Memory B cell (primary cell): Measurements from ENCODE around the gene CDC42BPG.

Source experiments
- ATAC-seq: fragments of 150-1000 bp; cut with Tn5 transposase; 2 replicates; pipeline ENCODE4 v1.10.0; 2021; ENCODE audit warnings: low read depth, mild to moderate bottlenecking, moderate library complexity
- DNase-seq, 2 donors: peaks; one replicate each; pipeline ENCODE4 v3.0.0; 2022; ENCODE audit warnings: low spot score in 2 of 2
- H3K27ac Mint-ChIP-seq: one replicate; pipeline ENCODE4 v1.8.0; 2022; ENCODE audit warnings: mild to moderate bottlenecking, moderate library complexity, mixed read lengths
- H3K27me3 Mint-ChIP-seq: one replicate; pipeline ENCODE4 v1.8.0; 2022; ENCODE audit warnings: mixed read lengths
- H3K36me3 Mint-ChIP-seq: one replicate; pipeline ENCODE4 v1.8.0; 2022; ENCODE audit warnings: mild to moderate bottlenecking, mixed read lengths
- H3K4me1 Mint-ChIP-seq: one replicate; pipeline ENCODE4 v1.8.0; 2022; ENCODE audit warnings: mixed read lengths
- H3K4me3 Mint-ChIP-seq: one replicate; pipeline ENCODE4 v1.8.0; 2022; ENCODE audit warnings: mild to moderate bottlenecking, moderate library complexity, mixed read lengths
- H3K9me3 Mint-ChIP-seq: one replicate; pipeline ENCODE4 v1.8.0; 2022; ENCODE audit warnings: mixed read lengths

The CDC42BPG gene

DNA sequence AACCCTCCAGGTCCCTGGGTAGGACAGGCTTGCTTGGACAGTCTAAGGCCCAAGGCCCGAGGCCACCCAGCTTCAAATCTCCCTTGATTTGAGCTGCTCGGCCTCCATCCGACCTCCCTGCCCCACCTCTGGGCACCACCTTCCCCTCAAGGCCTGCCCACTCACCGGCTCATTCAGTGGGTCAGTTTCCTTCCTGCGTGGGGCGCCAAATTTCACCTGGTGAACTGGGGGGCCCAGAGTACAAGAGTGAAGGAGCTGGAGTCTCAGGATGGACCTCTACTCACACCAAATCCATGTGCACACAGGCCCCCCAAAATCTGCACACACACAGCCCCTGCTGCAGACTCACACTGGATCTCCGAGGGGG, 45.2 kb downstream of the CDC42BPG start:
- ATAC-seq (no peak), DNase-seq (no peak)
- H3K4me3 Mint-ChIP-seq, result peak overlapping the region; percentile 77
- no peaks in the 10 kb centered on the region for H3K27me3 Mint-ChIP-seq
- H3K27ac Mint-ChIP-seq, result peak overlapping the region; percentile 86
- peaks cover 41% of the 10 kb centered on the region for H3K4me1 Mint-ChIP-seq
- no peaks in the 10 kb centered on the region for H3K9me3 Mint-ChIP-seq
- peaks cover 18% of the 10 kb centered on the region for H3K36me3 Mint-ChIP-seq

GRCh38 chr11:64796757-64797541, 47.5 kb downstream of the CDC42BPG start:
- Mint-ChIP-seq H3K36me3 (peaks cover 22% of the 10 kb centered on the region), H3K4me1 (peaks cover 38% of the 10 kb centered on the region), H3K9me3 (no peaks in the 10 kb centered on the region), H3K27ac (no peak overlapping the region), H3K27me3 (no peaks in the 10 kb centered on the region), H3K4me3 (no peak overlapping the region)
- DNase-seq (no peak), ATAC-seq (no peak)

DNA sequence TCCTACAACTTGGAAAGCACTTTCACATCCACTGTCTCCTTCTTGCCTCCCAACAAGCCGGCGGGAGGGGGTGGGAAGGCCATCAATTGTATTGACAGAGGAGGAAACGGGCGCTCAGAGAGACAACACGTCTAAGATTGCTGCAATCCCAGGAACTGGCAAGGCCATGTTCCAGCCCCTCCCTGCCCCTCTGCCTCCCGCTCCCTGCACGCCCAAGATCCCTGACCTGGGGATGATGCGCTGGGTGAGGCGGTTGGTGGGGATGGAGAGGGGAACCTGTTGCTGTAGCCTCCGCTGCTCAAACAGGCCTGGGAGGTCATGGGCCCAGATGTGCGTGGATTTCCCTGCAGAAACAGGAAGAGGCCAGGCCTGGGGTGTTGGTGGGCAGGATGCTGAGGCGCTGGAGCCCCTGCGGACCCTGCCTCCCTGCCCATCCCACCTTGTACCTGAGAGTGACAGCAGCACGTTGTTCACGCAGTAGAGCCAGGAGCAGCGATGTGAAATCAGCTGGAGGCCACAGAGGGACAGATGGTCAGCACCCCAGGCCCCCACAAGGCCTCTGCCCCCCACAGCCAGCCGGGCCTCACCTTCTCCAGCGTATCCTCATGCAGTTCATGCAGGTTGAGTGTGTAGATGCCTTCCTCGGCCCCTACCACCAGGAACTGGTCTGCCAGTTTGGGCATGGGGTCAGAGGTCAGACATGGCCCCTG, 48.3 kb downstream of the CDC42BPG start:
- Mint-ChIP-seq H3K4me3 (no peak overlapping the region), H3K36me3 (peaks cover 22% of the 10 kb centered on the region), H3K9me3 (no peaks in the 10 kb centered on the region), H3K27me3 (no peaks in the 10 kb centered on the region), H3K4me1 (peaks cover 31% of the 10 kb centered on the region), H3K27ac (no peak overlapping the region)
- no peak for DNase-seq
- ATAC-seq, result no peak

- H3K4me1 Mint-ChIP-seq, result peaks cover 23% of the 10 kb centered on the region
- H3K4me3 Mint-ChIP-seq, result no peak overlapping the region
- H3K9me3 Mint-ChIP-seq, result no peaks in the 10 kb centered on the region
- H3K36me3 Mint-ChIP-seq, result peaks cover 25% of the 10 kb centered on the region
- DNase-seq (no peak), ATAC-seq (no peak)
- no peaks in the 10 kb centered on the region for H3K27me3 Mint-ChIP-seq
- H3K27ac Mint-ChIP-seq, result peak overlapping the region; percentile 17
Observed at GRCh38 chr11:64794526-64794925, 49.9 kb downstream of the CDC42BPG start.

- DNase-seq, result no peak
- Mint-ChIP-seq H3K36me3 (peaks cover 18% of the 10 kb centered on the region), H3K9me3 (no peaks in the 10 kb centered on the region), H3K27ac (peak overlapping the region; percentile 78), H3K4me3 (no peak overlapping the region), H3K4me1 (peaks cover 16% of the 10 kb centered on the region), H3K27me3 (no peaks in the 10 kb centered on the region)
- ATAC-seq, result no peak
Observed at GRCh38 chr11:64793271-64794160, 50.9 kb downstream of the CDC42BPG start.

DNA sequence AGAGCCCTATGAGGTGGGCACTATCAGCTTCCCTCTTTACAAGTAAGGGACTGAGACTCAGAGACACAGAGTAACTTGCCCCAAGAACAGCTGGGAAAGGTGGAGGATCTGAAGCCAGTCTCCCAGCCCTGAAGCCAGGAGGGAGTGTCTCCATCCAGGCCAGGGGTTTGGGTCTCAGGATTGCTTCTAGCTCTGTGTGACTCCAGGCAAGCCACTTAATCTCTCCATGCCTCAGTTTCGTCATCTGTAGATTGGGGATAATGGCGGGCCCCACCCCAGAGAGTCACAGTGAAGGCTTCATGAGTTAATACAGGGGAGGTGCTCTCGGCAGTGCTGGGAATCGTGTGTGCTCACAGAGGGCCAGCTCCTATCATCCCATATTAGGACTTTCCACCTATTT, 52.0 kb downstream of the CDC42BPG start:
- DNase-seq, result no peak
- Mint-ChIP-seq H3K36me3 (peaks cover 18% of the 10 kb centered on the region), H3K9me3 (no peaks in the 10 kb centered on the region), H3K27ac (no peak overlapping the region), H3K4me1 (peaks cover 19% of the 10 kb centered on the region), H3K4me3 (no peak overlapping the region), H3K27me3 (no peaks in the 10 kb centered on the region)
- ATAC-seq, result no peak

- no peak overlapping the region for H3K27ac Mint-ChIP-seq
- H3K27me3 Mint-ChIP-seq, result no peaks in the 10 kb centered on the region
- no peak for ATAC-seq
- H3K9me3 Mint-ChIP-seq, result no peaks in the 10 kb centered on the region
- peaks cover 19% of the 10 kb centered on the region for H3K4me1 Mint-ChIP-seq
- H3K36me3 Mint-ChIP-seq, result peaks cover 18% of the 10 kb centered on the region
- DNase-seq, result no peak
- no peak overlapping the region for H3K4me3 Mint-ChIP-seq
Observed at GRCh38 chr11:64791781-64792291, 52.6 kb downstream of the CDC42BPG start.

- Mint-ChIP-seq H3K36me3 (peaks cover 14% of the 10 kb centered on the region), H3K27me3 (no peaks in the 10 kb centered on the region), H3K27ac (peak overlapping the region; percentile 62), H3K4me1 (peaks cover 15% of the 10 kb centered on the region), H3K4me3 (no peak overlapping the region), H3K9me3 (no peaks in the 10 kb centered on the region)
- no peak for ATAC-seq
- no peak for DNase-seq
Observed at GRCh38 chr11:64790205-64791095, 54.0 kb downstream of the CDC42BPG start.

DNA sequence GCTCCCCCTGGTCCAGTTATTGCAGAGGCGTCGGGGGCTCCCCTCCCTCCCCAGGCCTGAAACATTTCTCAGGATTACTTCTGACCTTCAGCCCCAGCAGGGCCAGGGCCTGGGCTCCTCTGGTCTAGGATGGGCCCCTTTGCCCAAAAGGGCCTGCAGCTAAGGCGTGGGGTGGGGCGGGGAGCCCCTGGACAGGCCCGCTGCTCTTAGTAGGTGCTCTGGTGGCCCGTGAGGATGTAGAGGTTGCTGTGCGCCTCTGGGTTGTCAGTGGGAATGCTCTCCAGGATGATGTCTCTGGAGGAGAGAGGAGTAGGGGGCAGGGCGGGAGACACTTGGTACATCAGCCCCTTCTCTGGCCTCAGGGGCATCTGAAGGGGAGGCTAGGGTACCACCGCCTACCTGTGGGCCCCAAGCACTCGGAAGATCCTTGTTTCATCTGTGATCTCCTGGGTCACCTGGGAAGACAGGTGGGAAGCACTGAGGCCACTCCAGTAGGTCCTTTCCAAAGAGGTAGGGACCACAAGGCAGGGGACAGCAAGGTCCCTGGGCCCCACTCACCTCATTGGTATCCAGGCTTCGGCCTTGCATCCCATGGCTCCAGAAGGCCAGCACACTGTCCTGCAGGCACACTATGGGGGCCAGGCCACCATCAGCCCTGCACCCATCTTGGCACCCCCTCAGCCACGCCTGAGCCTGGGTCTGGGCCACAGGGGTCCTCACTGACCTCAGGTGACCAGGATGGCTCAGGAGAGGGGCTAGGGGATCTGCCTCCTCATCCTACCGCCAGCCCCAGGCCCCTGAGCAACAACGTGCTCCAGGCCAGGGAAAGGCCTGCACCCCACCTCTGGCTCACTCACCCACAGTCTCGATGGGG, 54.9 kb downstream of the CDC42BPG start:
- Mint-ChIP-seq H3K9me3 (no peaks in the 10 kb centered on the region), H3K4me3 (no peak overlapping the region), H3K27ac (peak overlapping the region; percentile 62), H3K27me3 (no peaks in the 10 kb centered on the region), H3K4me1 (peaks cover 13% of the 10 kb centered on the region), H3K36me3 (peaks cover 10% of the 10 kb centered on the region)
- no peak for ATAC-seq
- DNase-seq, result no peak

DNA sequence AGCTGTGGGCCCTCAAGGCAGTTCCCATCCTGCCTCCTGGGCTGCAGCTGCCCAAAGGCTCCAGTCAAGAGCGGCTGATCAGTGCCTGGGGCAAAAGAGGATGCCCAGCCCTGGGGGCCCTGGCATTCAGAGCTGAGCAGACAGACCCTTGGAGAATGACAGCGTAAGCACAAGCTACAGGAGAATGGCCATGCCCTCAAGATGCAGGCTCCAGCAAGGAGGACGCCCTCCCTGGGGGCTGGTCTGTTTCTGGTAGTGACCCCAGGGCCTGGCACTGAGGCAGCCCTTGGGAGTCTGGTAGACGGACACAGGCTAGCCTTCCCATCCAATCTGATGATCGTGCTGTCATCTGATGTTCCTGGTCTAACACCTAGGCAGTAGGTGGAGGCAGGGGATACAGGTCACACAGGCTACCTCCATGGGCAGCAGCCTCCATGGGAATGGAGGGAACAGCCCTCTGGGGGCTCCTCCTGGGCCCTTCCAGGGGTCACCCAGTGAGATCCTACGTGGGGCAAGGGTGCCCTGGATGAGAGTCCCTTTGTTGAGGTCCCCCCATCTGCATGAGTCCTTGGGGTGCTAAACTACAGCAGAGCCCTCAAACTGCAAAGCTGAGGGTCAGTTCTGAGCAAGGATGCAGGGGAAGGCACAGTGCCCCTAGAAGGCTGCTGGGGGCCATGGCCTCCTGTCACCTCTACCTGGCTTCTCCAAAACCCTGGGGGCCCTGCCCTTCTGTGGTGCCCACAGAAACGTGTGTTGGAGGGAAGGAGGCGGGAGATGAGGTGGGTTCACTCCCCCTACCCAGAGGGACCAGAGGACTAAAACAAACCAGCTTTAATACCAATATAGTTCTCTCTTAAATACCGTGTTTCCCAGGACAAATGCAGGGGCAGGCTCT, 55.9 kb downstream of the CDC42BPG start:
- ATAC-seq, result no peak
- DNase-seq, result no peak
- H3K4me3 Mint-ChIP-seq, result no peak overlapping the region
- H3K36me3 Mint-ChIP-seq, result peaks cover 7% of the 10 kb centered on the region
- H3K27me3 Mint-ChIP-seq, result no peaks in the 10 kb centered on the region
- peaks cover 6% of the 10 kb centered on the region for H3K4me1 Mint-ChIP-seq
- H3K9me3 Mint-ChIP-seq, result no peaks in the 10 kb centered on the region
- no peak overlapping the region for H3K27ac Mint-ChIP-seq

DNA sequence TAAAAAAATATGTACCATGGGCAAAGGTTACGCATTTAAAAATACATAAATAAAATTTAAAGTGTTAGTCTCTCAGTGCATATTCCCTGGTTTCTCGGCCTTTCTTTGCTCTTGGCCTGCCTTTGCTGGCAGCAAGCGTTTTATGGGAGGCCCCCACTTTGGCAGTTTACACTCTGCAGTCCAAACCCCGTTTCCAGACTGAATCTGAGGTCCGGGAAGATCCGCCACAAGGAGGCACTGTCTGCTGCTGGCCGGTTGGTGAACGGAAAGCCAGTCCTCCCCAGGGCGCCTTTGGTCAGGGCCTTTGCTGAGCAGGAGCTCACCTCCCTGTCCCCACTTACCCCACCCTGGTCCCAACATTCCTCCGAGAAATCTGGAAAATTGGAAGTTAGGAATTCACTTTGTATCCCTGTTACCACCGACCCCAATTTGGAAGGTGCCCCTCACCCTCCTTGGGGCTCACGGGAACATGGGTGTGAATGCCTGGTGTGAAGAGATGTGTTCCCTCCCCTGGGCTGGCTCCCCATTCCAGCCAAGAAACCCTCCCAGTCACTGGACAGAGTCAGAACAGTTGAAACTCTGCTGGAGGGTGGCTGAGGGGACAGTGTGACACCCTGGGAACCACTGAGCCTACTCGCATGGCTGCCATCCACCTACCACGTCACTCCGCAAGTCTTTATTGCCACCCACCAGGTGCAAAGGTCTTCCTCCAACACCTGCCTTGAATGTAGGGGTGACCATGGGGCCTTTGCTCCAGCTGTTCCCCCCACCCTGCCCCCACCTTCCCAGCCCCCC, 56.7 kb downstream of the CDC42BPG start:
- Mint-ChIP-seq H3K36me3 (peaks cover 6% of the 10 kb centered on the region), H3K27me3 (no peaks in the 10 kb centered on the region), H3K4me1 (peaks cover 8% of the 10 kb centered on the region), H3K9me3 (no peaks in the 10 kb centered on the region), H3K27ac (peak overlapping the region; percentile 70), H3K4me3 (no peak overlapping the region)
- ATAC-seq (peak; percentile 80), DNase-seq (peak; percentile 62 to 71)
